ENCODE data around the gene CDC6. TPM values are rescaled to one million over a fixed set of nuclear protein-coding genes. Genes with fewer than 3 reads are reported as not detected.
A peak's percentile ranks its signal among the peaks of the same experiment; 100 is the strongest.

Gene CDC6
- total RNA-seq, 3 donors from 2014 or later: 0.29 to 0.98 (median 0.80) TPM

GRCh38 chr17:40346765-40347158, 59.1 kb downstream of the CDC6 start:
- Histone ChIP-seq H3K9me3 (no peaks in the 10 kb centered on the region), H3K27ac (peak overlapping the region; percentile 97 to 98)
- no peak for TF ChIP-seq POLR2AphosphoS5 (IDR thresholded peaks at IDR 0.05)

GRCh38 chr17:40347319-40348135, 59.8 kb downstream of the CDC6 start:
- TF ChIP-seq CTCF (IDR thresholded peaks at IDR 0.05): no peak
- TF ChIP-seq POLR2A (IDR thresholded peaks at IDR 0.05): no peak
- no peak for TF ChIP-seq POLR2AphosphoS5 (IDR thresholded peaks at IDR 0.05)
- DNase-seq (ENCODE audit: low spot score in 2 of 2): no peak
- Histone ChIP-seq H3K27me3 (no peaks in the 10 kb centered on the region), H3K36me3 (no peaks in the 10 kb centered on the region), H3K9me3 (no peaks in the 10 kb centered on the region), H3K27ac (peak overlapping the region; percentile 97 to 98), H3K4me3 (peak overlapping the region in 1 of 3 donors; percentile 81), H3K4me1 (peaks cover 31 to 55% of the 10 kb centered on the region in 2 donors)
- intact Hi-C loops (cut with DNase I; ENCODE audit: low total_unique reads): no loop called here

More at GRCh38 chr17:40346765-40347158, 59.1 kb downstream of the CDC6 start:
- DNase-seq (ENCODE audit: low spot score in 2 of 2): no peak
- Histone ChIP-seq H3K4me1 (peaks cover 31 to 55% of the 10 kb centered on the region in 2 donors), H3K4me3 (peak overlapping the region in 1 of 3 donors; percentile 81), H3K36me3 (no peaks in the 10 kb centered on the region), H3K27me3 (no peaks in the 10 kb centered on the region)
- intact Hi-C loops (cut with DNase I; ENCODE audit: low total_unique reads): no loop called here

GRCh38 chr17:40348136-40348504, 60.4 kb downstream of the CDC6 start:
- TF ChIP-seq POLR2A (IDR thresholded peaks at IDR 0.05): no peak
- TF ChIP-seq CTCF (IDR thresholded peaks at IDR 0.05): no peak
- TF ChIP-seq POLR2AphosphoS5 (IDR thresholded peaks at IDR 0.05): no peak
- peak overlapping the region; percentile 97 to 98 for H3K27ac ChIP-seq
- no peak for DNase-seq (ENCODE audit: low spot score in 2 of 2)
- H3K36me3 ChIP-seq: no peaks in the 10 kb centered on the region
- H3K4me1 ChIP-seq: peaks cover 31 to 55% of the 10 kb centered on the region in 2 donors
- peak overlapping the region in 1 of 3 donors; percentile 81 for H3K4me3 ChIP-seq
- intact Hi-C loops (cut with DNase I; ENCODE audit: low total_unique reads): no loop called here
- H3K9me3 ChIP-seq: no peaks in the 10 kb centered on the region
- H3K27me3 ChIP-seq: no peaks in the 10 kb centered on the region

GRCh38 chr17:40348562-40349476, 61.1 kb downstream of the CDC6 start:
- intact Hi-C loops (cut with DNase I; ENCODE audit: low total_unique reads): no loop called here
- no peaks in the 10 kb centered on the region for H3K27me3 ChIP-seq
- H3K4me3 ChIP-seq: peak overlapping the region in 1 of 3 donors; percentile 81
- H3K9me3 ChIP-seq: no peaks in the 10 kb centered on the region
- H3K27ac ChIP-seq: peak overlapping the region; percentile 97 to 98
- no peak for TF ChIP-seq POLR2AphosphoS5 (IDR thresholded peaks at IDR 0.05)
- TF ChIP-seq CTCF (IDR thresholded peaks at IDR 0.05): no peak
- TF ChIP-seq POLR2A (IDR thresholded peaks at IDR 0.05): no peak
- no peaks in the 10 kb centered on the region for H3K36me3 ChIP-seq
- peak; percentile 80 to 81 for DNase-seq (ENCODE audit: low spot score in 2 of 2)
- peaks cover 31 to 52% of the 10 kb centered on the region in 2 donors for H3K4me1 ChIP-seq

GRCh38 chr17:40349477-40349894, 61.8 kb downstream of the CDC6 start:
- H3K27ac ChIP-seq: peak overlapping the region; percentile 97 to 98
- H3K4me1 ChIP-seq: peaks cover 31 to 47% of the 10 kb centered on the region in 2 donors
- no peaks in the 10 kb centered on the region for H3K9me3 ChIP-seq
- DNase-seq (ENCODE audit: low spot score in 2 of 2): no peak
- TF ChIP-seq CTCF (IDR thresholded peaks at IDR 0.05): no peak
- no peak for TF ChIP-seq POLR2AphosphoS5 (IDR thresholded peaks at IDR 0.05)
- TF ChIP-seq POLR2A (IDR thresholded peaks at IDR 0.05): no peak
- intact Hi-C loops (cut with DNase I; ENCODE audit: low total_unique reads): no loop called here
- H3K36me3 ChIP-seq: no peaks in the 10 kb centered on the region
- peak overlapping the region in 1 of 3 donors; percentile 81 for H3K4me3 ChIP-seq
- H3K27me3 ChIP-seq: no peaks in the 10 kb centered on the region

Data from breast epithelium (tissue), 4 donors.